ENCODE measurements around the gene UNKL. TPM values are rescaled to one million over a fixed set of nuclear protein-coding genes. Genes with fewer than 3 reads are reported as not detected.

The UNKL gene
- 10 to 100 TPM; 22.1 to 42.8 TPM for total RNA-seq

GRCh38 chr16:1414532-1415260, at the start of gene UNKL:
Gene UNKL (minus strand): TSS chr16:1414704. CDS start chr16:1414691, 13 bp downstream.
- DNase-seq (ENCODE audit: low spot score) (no peak), ATAC-seq (ENCODE audit: insufficient number of reproducible peaks, low FRiP score, low read depth) (peak; percentile 8)
- H3K36me3 ChIP-seq, result peaks cover 4% of the 10 kb centered on the region
- TF ChIP-seq CTCF (IDR thresholded peaks at IDR 0.05), result no peak
- H3K4me3 ChIP-seq, result peak within 1 kb of the TSS; percentile 99
- H3K4me1 ChIP-seq (ENCODE audit: control insufficient read depth in 1 of 2, low read depth in 2 of 2), result peaks cover 8 to 24% of the 10 kb centered on the region in 2 donors
- no peaks in the 10 kb centered on the region for H3K27me3 ChIP-seq (replicated peaks; ENCODE audit: insufficient read depth)
- H3K9me3 ChIP-seq, result no peaks in the 10 kb centered on the region
- peak within 1 kb of the TSS; percentile 82 to 83 for H3K27ac ChIP-seq

GRCh38 chr16:1461146-1461545, 46.6 kb upstream of the UNKL start:
- DNase-seq (ENCODE audit: low spot score), result no peak
- H3K9me3 ChIP-seq, result no peaks in the 10 kb centered on the region
- no peaks in the 10 kb centered on the region for H3K4me1 ChIP-seq (ENCODE audit: control insufficient read depth in 1 of 2, low read depth in 2 of 2)
- no peak overlapping the region for H3K27ac ChIP-seq
- no peaks in the 10 kb centered on the region for H3K27me3 ChIP-seq (replicated peaks; ENCODE audit: insufficient read depth)
- no peak overlapping the region for H3K4me3 ChIP-seq
- H3K36me3 ChIP-seq, result peaks cover 23% of the 10 kb centered on the region
- TF ChIP-seq CTCF (IDR thresholded peaks at IDR 0.05), result no peak
- ATAC-seq (ENCODE audit: insufficient number of reproducible peaks, low FRiP score, low read depth), result no peak

GRCh38 chr16:1460602-1461138, 46.2 kb upstream of the UNKL start:
- H3K4me3 ChIP-seq, result no peak overlapping the region
- no peak overlapping the region for H3K27ac ChIP-seq
- H3K4me1 ChIP-seq (ENCODE audit: control insufficient read depth in 1 of 2, low read depth in 2 of 2), result no peaks in the 10 kb centered on the region
- H3K36me3 ChIP-seq, result peaks cover 27% of the 10 kb centered on the region
- TF ChIP-seq CTCF (IDR thresholded peaks at IDR 0.05), result no peak
- ATAC-seq (ENCODE audit: insufficient number of reproducible peaks, low FRiP score, low read depth) (no peak), DNase-seq (ENCODE audit: low spot score) (no peak)
- no peaks in the 10 kb centered on the region for H3K27me3 ChIP-seq (replicated peaks; ENCODE audit: insufficient read depth)
- no peaks in the 10 kb centered on the region for H3K9me3 ChIP-seq

GRCh38 chr16:1459967-1460366, 45.5 kb upstream of the UNKL start:
- no peak for TF ChIP-seq CTCF (IDR thresholded peaks at IDR 0.05)
- no peak for ATAC-seq (ENCODE audit: insufficient number of reproducible peaks, low FRiP score, low read depth)
- peaks cover 34% of the 10 kb centered on the region for H3K36me3 ChIP-seq
- H3K4me3 ChIP-seq, result no peak overlapping the region
- DNase-seq (ENCODE audit: low spot score), result no peak
- no peaks in the 10 kb centered on the region for H3K27me3 ChIP-seq (replicated peaks; ENCODE audit: insufficient read depth)
- H3K27ac ChIP-seq, result no peak overlapping the region
- no peaks in the 10 kb centered on the region for H3K4me1 ChIP-seq (ENCODE audit: control insufficient read depth in 1 of 2, low read depth in 2 of 2)
- H3K9me3 ChIP-seq, result no peaks in the 10 kb centered on the region

- Histone ChIP-seq H3K4me3 (no peak overlapping the region), H3K9me3 (no peaks in the 10 kb centered on the region), H3K27ac (no peak overlapping the region), H3K36me3 (peaks cover 42% of the 10 kb centered on the region), H3K27me3 (replicated peaks; ENCODE audit: insufficient read depth) (no peaks in the 10 kb centered on the region), H3K4me1 (ENCODE audit: control insufficient read depth in 1 of 2, low read depth in 2 of 2) (no peaks in the 10 kb centered on the region)
- DNase-seq (ENCODE audit: low spot score) (no peak), ATAC-seq (ENCODE audit: insufficient number of reproducible peaks, low FRiP score, low read depth) (no peak)
- TF ChIP-seq CTCF (IDR thresholded peaks at IDR 0.05), result no peak
Observed at GRCh38 chr16:1458977-1459341, 44.5 kb upstream of the UNKL start.

Data from thoracic aorta (tissue), 2 donors.